HL-60/S4 treated with phorbol 12-myristate 13-acetate at 8.2 ng/mL for 4 days and 3 days (cell line): ENCODE measurements around the gene ATP8A2.
"Not testable (repeated sequence)": the region's sequence is repeated elsewhere in the genome, so short reads cannot be mapped to it uniquely, and the experiment has no call there.

Source experiments
- in situ Hi-C: fragments of 300-500 bp; cut with MboI; formaldehyde crosslinking; loops from 2 replicates; pipeline ENCODE4 v1.15.0; 2022; ENCODE audit warnings: low sequenced_read_pairs

Gene ATP8A2

GRCh38 chr13:25457566-25457965 lies 85.8 kb downstream of the ATP8A2 start:
- in situ Hi-C loops = no loop called here

GRCh38 chr13:25462301-25463125 lies 90.7 kb downstream of the ATP8A2 start:
- in situ Hi-C loops = no loop called here

- in situ Hi-C loops = no loop called here
These were observed 91.7 kb downstream of the ATP8A2 start for GRCh38 chr13:25463496-25463895.

- in situ Hi-C loops = no loop called here
These were observed 95.1 kb downstream of the ATP8A2 start for GRCh38 chr13:25466880-25467279.

- in situ Hi-C loops = no loop called here
These were observed 96.8 kb downstream of the ATP8A2 start for GRCh38 chr13:25468325-25469168.

DNA sequence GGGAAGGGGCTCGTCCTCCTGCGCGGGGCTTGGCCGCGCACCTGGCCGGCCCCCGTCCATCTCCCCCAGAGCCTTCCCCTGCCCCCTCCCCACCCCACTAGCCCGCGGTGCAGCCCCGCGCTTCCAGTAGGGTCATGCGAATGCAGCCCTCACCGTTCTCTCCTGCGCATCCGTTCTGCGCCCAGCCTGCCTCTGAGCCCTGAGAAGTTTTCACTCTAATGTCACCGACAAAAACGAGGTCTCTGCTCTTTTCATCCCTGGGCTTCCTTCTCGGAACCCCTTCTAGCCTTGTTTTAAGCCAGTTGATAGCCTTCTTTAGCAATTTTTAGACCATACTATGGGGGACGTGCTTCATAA lies 97.4 kb downstream of the ATP8A2 start:
- in situ Hi-C loops = no loop called here

DNA sequence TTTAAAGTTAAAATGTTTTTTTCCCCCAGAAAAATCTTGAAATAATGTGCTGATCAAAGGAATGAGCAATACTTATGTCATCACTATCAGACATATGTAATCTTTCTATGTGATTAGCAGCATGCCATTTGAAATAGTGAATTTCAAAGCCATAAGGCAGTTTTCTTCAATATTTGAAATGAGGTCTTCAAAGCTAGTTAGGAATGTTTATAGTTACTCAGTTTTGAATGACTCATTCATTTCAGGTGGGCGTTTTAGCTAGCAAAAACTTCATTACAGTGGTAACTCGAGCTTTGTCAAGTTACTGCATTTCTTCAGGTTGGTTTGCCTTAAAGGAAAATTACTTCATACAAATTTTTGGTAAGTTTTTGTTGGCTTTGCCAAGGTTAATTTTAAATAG lies 102.1 kb downstream of the ATP8A2 start:
- in situ Hi-C loops = no loop called here

DNA sequence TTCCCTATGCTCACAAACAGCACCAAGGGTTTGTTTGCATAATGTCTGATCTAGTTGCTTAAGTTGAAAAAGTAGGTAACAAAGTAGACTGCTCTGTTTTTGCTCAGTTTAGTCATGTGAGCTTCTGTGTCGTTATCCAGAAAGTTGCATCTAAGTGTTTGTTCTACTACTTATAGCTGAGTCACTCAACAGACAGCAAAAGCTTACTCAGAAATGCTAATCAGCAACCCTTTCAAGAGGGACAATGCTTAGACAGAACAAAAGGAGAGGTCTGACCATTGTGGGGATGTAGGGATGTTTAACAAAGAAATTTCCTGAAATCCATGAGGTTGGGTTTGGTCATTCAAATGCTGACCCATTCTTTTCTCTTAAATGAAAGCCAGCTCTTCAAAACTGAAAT lies 106.4 kb downstream of the ATP8A2 start:
- in situ Hi-C loops = no loop called here

DNA sequence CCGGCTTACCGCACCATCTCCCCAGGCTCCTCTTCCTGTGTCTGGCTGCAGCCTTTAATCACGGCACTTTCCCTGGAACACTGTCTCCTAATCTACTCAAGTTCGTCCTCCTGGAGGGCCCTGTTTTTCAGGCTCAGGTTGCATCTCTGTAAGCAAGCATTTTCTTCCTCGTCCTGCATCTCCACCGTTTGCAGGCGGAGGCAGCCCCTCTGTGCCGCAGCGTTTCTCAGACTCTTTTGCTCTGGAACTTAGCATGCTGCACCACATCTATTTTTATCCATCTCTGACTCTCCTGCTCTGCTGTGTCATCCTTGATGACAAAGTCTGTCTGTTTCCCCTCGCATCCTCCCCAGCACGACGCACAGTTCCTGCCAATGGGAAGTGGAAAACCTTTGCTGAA lies 117.5 kb downstream of the ATP8A2 start:
- in situ Hi-C loops = no loop called here

- in situ Hi-C loops = no loop called here
These were observed 118.5 kb downstream of the ATP8A2 start for GRCh38 chr13:25490236-25490635.

- in situ Hi-C loops = no loop called here
These were observed 122.3 kb downstream of the ATP8A2 start for GRCh38 chr13:25493931-25494640.

DNA sequence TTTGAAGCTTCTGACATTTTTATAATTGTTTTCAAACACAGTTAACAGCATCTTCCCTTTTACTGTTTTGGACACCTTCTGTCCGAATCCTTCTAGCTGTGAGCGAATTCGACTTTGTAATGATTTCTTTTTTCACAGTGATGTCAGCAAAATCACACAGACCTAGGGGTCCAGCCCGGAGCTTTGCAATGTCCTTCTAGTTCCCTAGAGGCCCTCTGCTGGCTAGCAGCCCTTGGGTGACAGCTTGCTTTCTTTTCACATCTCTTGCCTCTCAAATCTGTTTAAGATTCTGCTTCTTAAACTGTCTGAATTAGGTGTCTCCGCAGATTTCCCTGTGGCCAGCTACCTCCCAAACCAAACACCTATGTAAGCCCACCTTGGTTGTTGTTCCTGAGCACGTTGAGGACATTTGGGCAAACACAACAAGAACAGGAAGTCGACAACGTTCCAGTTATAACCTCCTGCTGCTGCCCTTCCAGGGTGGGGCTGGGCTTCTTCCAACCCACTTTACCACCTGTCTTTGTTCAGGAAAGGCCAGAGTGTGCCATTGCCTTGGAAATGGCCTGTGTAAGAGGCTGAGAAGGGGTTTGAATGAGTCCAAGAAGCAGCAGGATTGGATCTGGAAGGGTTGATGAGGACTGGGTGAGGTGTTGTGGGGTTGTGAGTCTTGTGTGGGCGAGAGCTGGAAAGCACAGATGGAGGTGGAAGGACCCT lies 123.1 kb downstream of the ATP8A2 start:
- in situ Hi-C loops = no loop called here

DNA sequence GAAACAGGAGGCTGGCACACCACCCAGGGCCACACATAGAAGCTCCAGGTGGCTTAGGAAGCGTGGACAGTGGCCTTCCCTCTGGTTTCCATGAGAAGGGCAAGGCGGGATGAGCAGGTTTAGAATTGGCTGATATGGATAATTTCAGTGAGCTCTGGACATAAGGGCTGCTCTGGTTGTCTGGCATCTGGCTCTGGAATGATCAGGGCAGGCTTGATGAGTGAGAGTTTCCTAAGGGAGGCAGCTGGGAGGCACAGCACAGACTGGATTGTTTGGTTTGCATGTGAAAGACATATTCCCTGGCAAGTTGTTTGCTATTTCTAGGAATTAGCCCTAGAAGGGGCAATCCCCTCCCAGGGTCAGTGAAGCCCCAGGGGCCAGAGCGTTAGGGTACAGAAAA lies 129.5 kb downstream of the ATP8A2 start:
- in situ Hi-C loops = no loop called here

DNA sequence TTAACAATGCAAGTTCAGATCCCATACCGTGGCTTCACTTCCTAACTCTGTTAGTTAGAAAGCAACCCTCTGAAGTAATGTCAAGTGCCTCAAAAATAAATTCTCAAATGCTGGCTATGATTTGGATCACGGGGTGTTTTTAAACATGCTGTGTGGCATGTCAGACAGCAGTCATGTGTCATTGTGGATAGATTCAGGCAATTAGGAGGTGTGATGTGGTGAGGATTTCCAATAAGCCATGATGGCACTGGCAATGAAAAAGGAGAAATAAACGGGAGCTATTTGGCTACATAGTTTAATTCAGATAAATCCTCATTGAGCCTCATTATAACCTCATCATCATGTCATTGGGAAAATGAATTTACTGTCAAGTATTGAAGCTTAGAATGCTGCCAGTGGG lies 130.3 kb downstream of the ATP8A2 start:
- in situ Hi-C loops = no loop called here

GRCh38 chr13:25502551-25502950 lies 130.8 kb downstream of the ATP8A2 start:
- in situ Hi-C loops = no loop called here

DNA sequence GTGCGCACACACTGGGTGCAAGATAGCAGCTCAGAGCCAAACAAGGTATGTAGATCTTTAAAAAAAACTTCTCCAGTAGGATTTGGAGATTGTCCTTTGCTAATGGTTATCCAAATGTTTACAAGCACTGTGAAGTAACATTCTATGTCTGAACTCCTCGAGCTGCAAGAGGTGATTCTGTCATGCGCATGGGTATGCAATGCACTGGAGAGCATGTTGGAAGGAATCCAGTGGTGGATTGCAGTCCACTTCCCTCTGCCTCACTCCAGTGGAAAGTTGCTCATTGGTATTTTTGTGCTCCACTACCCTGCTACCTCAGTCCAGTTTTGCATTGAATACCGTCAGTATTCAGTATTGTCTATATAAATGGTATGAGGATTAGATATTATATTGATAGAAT lies 132.1 kb downstream of the ATP8A2 start:
- in situ Hi-C loops = no loop called here

DNA sequence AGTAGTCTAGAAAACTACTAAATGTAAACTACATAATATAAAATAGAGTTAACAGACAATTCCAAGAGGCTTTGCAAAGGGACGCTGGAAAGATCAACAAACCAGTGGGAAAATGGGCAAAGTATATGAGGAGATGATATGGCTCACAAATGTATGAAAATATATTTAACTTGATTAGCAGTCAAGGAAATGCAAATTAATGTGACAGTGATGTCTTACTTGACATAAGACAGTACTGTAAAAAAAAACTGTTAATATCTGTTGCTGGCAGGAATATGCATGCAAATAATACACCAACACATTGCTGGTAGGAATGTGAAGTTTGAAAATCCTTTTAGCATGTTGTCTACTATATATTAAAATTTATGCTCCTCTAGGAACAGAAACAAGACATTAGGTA lies 136.1 kb downstream of the ATP8A2 start:
- in situ Hi-C loops = no loop called here

- in situ Hi-C loops = not testable (repeated sequence)
These were observed 141.3 kb downstream of the ATP8A2 start for GRCh38 chr13:25513060-25513459.

GRCh38 chr13:25518441-25518840 lies 146.7 kb downstream of the ATP8A2 start:
- in situ Hi-C loops = no loop called here

DNA sequence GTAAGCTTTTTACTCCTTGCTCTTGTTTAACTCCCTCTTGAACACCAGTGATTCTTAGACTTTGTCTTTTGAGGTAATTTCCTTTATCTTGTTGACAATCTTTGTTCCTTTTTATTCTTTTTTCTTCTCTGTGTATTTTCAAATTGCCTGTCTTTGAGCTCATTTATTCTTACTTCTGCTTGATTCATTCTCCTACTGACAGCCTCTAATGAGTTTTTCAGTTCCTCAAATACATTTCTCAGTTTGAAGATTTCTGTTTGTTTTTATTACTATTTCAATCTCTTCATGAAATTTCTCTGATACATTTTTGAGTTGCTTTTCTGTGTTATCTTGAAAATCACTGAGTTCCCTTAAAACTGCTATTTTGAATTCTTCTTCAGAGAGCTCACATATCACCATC lies 154.1 kb downstream of the ATP8A2 start:
- in situ Hi-C loops = no loop called here

DNA sequence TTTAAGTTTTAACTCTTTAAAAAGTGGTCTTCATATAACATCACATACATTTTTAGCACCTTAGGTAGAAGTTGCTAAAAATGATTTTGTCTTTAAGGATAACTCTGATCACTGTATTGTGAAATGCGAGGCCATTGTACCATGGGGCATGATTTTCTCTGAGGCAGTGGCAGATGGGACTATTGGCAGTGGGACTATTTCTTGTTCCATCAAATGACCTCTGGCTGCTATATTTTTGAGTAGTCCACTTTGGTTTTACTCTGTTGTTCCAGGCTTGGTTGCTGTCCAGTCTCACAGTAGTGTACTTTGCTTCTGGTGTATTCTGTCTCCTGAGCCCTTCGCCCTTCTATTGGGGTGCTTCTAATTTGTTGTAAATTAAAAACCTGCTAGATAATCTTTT lies 156.5 kb downstream of the ATP8A2 start:
- in situ Hi-C loops = no loop called here
